ENCODE measurements around the gene HVCN1. TPM values are rescaled to one million over a fixed set of nuclear protein-coding genes. Genes with fewer than 3 reads are reported as not detected.

The HVCN1 gene
- polyA plus RNA-seq, 2 of the 4 experiments (the other 2 are of a cell fraction), result 0.34 to 1.1 TPM

DNA sequence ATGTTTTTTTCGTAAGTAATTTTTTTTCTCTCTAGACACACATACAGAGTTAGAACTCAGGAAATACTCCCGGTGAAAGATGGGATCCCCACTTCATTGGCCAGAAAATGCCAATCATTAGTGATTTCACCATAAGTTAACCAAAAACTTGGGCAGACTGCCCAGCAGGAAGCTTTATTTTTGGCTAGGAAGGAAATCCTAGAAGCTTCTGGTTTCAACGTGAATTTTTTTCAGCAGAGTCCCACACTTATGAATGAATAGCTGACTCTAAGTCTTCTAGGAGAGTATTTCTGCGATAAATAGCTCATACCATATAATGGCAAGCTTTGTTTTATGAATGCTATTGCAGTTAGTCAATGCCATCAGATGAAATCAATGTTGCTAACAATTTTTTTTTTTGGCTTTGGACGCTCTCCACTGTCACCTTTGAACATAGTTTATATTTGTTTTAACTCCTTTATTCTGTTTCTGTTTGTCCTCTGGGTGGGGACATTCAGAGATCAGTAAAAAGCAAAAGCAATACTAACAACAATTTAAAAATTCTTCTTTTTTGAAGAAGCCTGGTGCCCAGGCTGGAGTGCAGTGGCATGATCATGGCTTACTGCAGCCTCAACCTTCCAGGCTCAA, 44.3 kb upstream of the HVCN1 start:
- POLR2A ChIA-PET, result no interaction called here
- DNase-seq (ENCODE audit: low read depth in 1 of 2, low spot score in 1 of 2) (no peak), ATAC-seq (no peak), FAIRE-seq (no peak)
- Histone ChIP-seq H3K27ac (no peak overlapping the region), H3K9me3 (no peaks in the 10 kb centered on the region), H3K4me3 (no peak overlapping the region), H3K4me2 (peak overlapping the region; percentile 48), H3K4me1 (peaks cover 26% of the 10 kb centered on the region)
- WGBS (ENCODE audit: missing lambda C conversion rate), result 57% methylated on average over 5 of the region's 5 CpGs
- TF ChIP-seq POLR2AphosphoS2 (conservative IDR thresholded peaks at IDR 0.05; ENCODE audit: low read length) (no peak), HOXB13 (CRISPR knock-in tag; IDR thresholded peaks at IDR 0.05; ENCODE audit: low read depth) (no peak), ZC3H11A (IDR thresholded peaks at IDR 0.05) (no peak), ZFP36 (IDR thresholded peaks at IDR 0.05; ENCODE audit: borderline replicate concordance, partially characterized antibody) (no peak), ESRRA (IDR thresholded peaks at IDR 0.05; ENCODE audit: borderline replicate concordance, low read length) (no peak), ZNF302 (CRISPR knock-in tag; IDR thresholded peaks at IDR 0.05) (no peak), CEBPB (IDR thresholded peaks at IDR 0.05) (no peak), JUNB (IDR thresholded peaks at IDR 0.05) (no peak), HOXA7 (CRISPR knock-in tag; IDR thresholded peaks at IDR 0.05) (no peak), MYC (IDR thresholded peaks at IDR 0.05; ENCODE audit: borderline replicate concordance, low read length) (no peak), HDAC2 (IDR thresholded peaks at IDR 0.05) (no peak)
- TF ChIP-seq, protein P1, sequence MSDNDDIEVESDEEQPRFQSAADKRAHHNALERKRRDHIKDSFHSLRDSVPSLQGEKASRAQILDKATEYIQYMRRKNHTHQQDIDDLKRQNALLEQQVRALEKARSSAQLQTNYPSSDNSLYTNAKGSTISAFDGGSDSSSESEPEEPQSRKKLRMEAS (IDR thresholded peaks at IDR 0.05), result no peak
- TF ChIP-seq, protein P2, sequence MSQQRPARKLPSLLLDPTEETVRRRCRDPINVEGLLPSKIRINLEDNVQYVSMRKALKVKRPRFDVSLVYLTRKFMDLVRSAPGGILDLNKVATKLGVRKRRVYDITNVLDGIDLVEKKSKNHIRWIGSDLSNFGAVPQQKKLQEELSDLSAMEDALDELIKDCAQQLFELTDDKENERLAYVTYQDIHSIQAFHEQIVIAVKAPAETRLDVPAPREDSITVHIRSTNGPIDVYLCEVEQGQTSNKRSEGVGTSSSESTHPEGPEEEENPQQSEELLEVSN (IDR thresholded peaks at IDR 0.05; ENCODE audit: borderline replicate concordance, low read depth), result no peak
- TF ChIP-seq, protein P3, sequence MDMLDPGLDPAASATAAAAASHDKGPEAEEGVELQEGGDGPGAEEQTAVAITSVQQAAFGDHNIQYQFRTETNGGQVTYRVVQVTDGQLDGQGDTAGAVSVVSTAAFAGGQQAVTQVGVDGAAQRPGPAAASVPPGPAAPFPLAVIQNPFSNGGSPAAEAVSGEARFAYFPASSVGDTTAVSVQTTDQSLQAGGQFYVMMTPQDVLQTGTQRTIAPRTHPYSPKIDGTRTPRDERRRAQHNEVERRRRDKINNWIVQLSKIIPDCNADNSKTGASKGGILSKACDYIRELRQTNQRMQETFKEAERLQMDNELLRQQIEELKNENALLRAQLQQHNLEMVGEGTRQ (IDR thresholded peaks at IDR 0.05), result no peak
- TF ChIP-seq, protein P4, sequence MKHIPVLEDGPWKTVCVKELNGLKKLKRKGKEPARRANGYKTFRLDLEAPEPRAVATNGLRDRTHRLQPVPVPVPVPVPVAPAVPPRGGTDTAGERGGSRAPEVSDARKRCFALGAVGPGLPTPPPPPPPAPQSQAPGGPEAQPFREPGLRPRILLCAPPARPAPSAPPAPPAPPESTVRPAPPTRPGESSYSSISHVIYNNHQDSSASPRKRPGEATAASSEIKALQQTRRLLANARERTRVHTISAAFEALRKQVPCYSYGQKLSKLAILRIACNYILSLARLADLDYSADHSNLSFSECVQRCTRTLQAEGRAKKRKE (CRISPR knock-in tag; IDR thresholded peaks at IDR 0.05; ENCODE audit: low read depth), result no peak
- CTCF ChIA-PET, result interaction anchor here (0.8 to 1.1 kb wide), 2 partner anchors 30 to 128 kb away, joined by 3 read pairs; no protein-coding TSS in a partner anchor

DNA sequence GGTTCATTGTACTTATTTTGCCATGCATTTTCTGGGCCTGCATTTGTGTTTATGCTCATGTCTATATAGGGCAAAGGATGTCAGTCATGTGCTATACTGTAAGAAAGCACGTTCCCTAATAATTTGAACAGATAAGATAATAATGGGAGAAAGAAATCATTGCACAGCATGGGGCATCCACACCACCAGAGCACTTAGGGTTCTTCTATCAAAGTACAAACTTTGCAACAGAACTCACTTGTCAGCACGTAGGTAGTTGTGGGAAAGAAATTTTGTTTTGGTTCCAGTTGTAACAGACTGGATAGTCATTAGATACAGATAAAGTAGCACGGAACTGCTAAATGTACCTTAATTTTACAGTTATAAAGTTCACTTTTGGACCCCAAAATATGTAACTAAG, 43.7 kb upstream of the HVCN1 start:
- TF ChIP-seq CBX8 (IDR thresholded peaks at IDR 0.05) (no peak), ZNF302 (CRISPR knock-in tag; IDR thresholded peaks at IDR 0.05) (no peak), SMC3 (IDR thresholded peaks at IDR 0.05) (no peak), ZC3H11A (IDR thresholded peaks at IDR 0.05) (no peak), BHLHE40 (IDR thresholded peaks at IDR 0.05; ENCODE audit: low read depth, low read length) (no peak), HOXB5 (CRISPR knock-in tag; IDR thresholded peaks at IDR 0.05) (no peak)
- TF ChIP-seq, protein P5, sequence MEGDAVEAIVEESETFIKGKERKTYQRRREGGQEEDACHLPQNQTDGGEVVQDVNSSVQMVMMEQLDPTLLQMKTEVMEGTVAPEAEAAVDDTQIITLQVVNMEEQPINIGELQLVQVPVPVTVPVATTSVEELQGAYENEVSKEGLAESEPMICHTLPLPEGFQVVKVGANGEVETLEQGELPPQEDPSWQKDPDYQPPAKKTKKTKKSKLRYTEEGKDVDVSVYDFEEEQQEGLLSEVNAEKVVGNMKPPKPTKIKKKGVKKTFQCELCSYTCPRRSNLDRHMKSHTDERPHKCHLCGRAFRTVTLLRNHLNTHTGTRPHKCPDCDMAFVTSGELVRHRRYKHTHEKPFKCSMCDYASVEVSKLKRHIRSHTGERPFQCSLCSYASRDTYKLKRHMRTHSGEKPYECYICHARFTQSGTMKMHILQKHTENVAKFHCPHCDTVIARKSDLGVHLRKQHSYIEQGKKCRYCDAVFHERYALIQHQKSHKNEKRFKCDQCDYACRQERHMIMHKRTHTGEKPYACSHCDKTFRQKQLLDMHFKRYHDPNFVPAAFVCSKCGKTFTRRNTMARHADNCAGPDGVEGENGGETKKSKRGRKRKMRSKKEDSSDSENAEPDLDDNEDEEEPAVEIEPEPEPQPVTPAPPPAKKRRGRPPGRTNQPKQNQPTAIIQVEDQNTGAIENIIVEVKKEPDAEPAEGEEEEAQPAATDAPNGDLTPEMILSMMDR (IDR thresholded peaks at IDR 0.05), result no peak
- TF ChIP-seq, protein P3 (IDR thresholded peaks at IDR 0.05), result no peak
- TF ChIP-seq, protein P6, sequence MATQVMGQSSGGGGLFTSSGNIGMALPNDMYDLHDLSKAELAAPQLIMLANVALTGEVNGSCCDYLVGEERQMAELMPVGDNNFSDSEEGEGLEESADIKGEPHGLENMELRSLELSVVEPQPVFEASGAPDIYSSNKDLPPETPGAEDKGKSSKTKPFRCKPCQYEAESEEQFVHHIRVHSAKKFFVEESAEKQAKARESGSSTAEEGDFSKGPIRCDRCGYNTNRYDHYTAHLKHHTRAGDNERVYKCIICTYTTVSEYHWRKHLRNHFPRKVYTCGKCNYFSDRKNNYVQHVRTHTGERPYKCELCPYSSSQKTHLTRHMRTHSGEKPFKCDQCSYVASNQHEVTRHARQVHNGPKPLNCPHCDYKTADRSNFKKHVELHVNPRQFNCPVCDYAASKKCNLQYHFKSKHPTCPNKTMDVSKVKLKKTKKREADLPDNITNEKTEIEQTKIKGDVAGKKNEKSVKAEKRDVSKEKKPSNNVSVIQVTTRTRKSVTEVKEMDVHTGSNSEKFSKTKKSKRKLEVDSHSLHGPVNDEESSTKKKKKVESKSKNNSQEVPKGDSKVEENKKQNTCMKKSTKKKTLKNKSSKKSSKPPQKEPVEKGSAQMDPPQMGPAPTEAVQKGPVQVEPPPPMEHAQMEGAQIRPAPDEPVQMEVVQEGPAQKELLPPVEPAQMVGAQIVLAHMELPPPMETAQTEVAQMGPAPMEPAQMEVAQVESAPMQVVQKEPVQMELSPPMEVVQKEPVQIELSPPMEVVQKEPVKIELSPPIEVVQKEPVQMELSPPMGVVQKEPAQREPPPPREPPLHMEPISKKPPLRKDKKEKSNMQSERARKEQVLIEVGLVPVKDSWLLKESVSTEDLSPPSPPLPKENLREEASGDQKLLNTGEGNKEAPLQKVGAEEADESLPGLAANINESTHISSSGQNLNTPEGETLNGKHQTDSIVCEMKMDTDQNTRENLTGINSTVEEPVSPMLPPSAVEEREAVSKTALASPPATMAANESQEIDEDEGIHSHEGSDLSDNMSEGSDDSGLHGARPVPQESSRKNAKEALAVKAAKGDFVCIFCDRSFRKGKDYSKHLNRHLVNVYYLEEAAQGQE (IDR thresholded peaks at IDR 0.05), result no peak
- TF ChIP-seq, protein P7, sequence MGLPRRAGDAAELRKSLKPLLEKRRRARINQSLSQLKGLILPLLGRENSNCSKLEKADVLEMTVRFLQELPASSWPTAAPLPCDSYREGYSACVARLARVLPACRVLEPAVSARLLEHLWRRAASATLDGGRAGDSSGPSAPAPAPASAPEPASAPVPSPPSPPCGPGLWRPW (IDR thresholded peaks at IDR 0.05), result no peak
- TF ChIP-seq, protein P8, sequence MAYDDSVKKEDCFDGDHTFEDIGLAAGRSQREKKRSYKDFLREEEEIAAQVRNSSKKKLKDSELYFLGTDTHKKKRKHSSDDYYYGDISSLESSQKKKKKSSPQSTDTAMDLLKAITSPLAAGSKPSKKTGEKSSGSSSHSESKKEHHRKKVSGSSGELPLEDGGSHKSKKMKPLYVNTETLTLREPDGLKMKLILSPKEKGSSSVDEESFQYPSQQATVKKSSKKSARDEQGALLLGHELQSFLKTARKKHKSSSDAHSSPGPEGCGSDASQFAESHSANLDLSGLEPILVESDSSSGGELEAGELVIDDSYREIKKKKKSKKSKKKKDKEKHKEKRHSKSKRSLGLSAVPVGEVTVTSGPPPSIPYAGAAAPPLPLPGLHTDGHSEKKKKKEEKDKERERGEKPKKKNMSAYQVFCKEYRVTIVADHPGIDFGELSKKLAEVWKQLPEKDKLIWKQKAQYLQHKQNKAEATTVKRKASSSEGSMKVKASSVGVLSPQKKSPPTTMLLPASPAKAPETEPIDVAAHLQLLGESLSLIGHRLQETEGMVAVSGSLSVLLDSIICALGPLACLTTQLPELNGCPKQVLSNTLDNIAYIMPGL (CRISPR knock-in tag; IDR thresholded peaks at IDR 0.05; ENCODE audit: borderline replicate concordance), result no peak
- Histone ChIP-seq H3K27ac (no peak overlapping the region), H3K9me3 (no peaks in the 10 kb centered on the region), H3K4me2 (no peak overlapping the region), H3K4me1 (peaks cover 23% of the 10 kb centered on the region), H3K4me3 (no peak overlapping the region)
- ATAC-seq, result no peak
- POLR2A ChIA-PET, result no interaction called here
- no peak for DNase-seq (ENCODE audit: low read depth in 1 of 2, low spot score in 1 of 2)
- no peak for FAIRE-seq
- CTCF ChIA-PET, result interaction anchor here (0.8 kb wide), 1 partner anchor 129 kb away, joined by 3 read pairs; no protein-coding TSS in a partner anchor
- 83% methylated on average over 3 of the region's 3 CpGs for WGBS (ENCODE audit: missing lambda C conversion rate)
